ENCODE measurements around the gene CTNNA3. TPM values are rescaled to one million over a fixed set of nuclear protein-coding genes. Genes with fewer than 3 reads are reported as not detected.

The CTNNA3 gene
- total RNA-seq, 1 donor from 2014 or later: 0.92 TPM

DNA sequence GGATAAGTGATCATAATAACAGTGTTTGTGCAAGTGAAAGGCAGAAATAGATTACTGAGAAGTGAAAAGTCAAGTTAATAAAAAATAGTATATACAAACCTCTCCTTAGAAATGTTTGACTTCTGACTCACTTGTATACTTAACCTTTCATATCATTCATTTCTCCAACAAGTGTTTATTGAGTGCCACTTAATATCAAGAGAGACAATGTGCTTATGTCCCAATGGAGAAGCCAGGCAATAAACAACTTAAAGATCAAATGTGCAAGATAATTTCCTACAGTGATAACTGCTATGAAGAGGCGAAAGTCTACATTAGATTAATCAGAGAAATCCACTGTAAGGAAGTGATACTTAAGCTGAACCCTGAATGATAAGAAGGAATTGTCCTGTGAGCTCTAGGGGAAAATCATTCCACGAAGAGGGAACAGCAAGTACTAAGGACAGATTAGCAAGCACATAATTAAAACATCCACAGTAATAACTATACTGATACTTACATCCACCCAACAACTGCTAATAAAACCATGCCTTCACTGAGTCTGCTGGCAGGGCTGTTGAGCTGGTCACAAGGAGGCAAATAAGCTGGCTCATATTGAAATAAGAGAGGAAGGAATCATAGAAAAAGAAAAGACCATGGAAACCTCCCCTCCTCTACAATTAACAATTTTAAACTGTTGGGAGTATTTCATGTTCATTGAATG is 203.5 kb downstream of the CTNNA3 start:
- Mint-ChIP-seq H3K27me3 (ENCODE audit: low read depth) (peaks cover 4% of the 10 kb centered on the region), H3K4me1 (ENCODE audit: low read depth) (peaks cover 18% of the 10 kb centered on the region), H3K9me3 (ENCODE audit: low read depth) (no peaks in the 10 kb centered on the region), H3K36me3 (ENCODE audit: low read depth) (no peaks in the 10 kb centered on the region), H3K27ac (ENCODE audit: unreplicated experiment) (no peak overlapping the region), H3K4me3 (ENCODE audit: unreplicated experiment) (no peak overlapping the region)
- DNase-seq (ENCODE audit: low spot score): no peak
- TF ChIP-seq CTCF (IDR thresholded peaks at IDR 0.05): no peak

GRCh38 chr10:67487906-67488619 is 207.9 kb downstream of the CTNNA3 start:
- Mint-ChIP-seq H3K4me1 (ENCODE audit: low read depth) (peaks cover 18% of the 10 kb centered on the region), H3K27ac (ENCODE audit: unreplicated experiment) (no peak overlapping the region), H3K36me3 (ENCODE audit: low read depth) (no peaks in the 10 kb centered on the region), H3K9me3 (ENCODE audit: low read depth) (no peaks in the 10 kb centered on the region), H3K27me3 (ENCODE audit: low read depth) (peaks cover 10% of the 10 kb centered on the region), H3K4me3 (ENCODE audit: unreplicated experiment) (no peak overlapping the region)
- DNase-seq (ENCODE audit: low spot score): no peak
- TF ChIP-seq CTCF (IDR thresholded peaks at IDR 0.05): no peak

- Mint-ChIP-seq H3K9me3 (ENCODE audit: low read depth) (no peaks in the 10 kb centered on the region), H3K27me3 (ENCODE audit: low read depth) (peaks cover 10% of the 10 kb centered on the region), H3K4me3 (ENCODE audit: unreplicated experiment) (no peak overlapping the region), H3K27ac (ENCODE audit: unreplicated experiment) (no peak overlapping the region), H3K36me3 (ENCODE audit: low read depth) (no peaks in the 10 kb centered on the region), H3K4me1 (ENCODE audit: low read depth) (peaks cover 11% of the 10 kb centered on the region)
- DNase-seq (ENCODE audit: low spot score): no peak
- TF ChIP-seq CTCF (IDR thresholded peaks at IDR 0.05): no peak
Observed at GRCh38 chr10:67487199-67487598, 208.8 kb downstream of the CTNNA3 start.

DNA sequence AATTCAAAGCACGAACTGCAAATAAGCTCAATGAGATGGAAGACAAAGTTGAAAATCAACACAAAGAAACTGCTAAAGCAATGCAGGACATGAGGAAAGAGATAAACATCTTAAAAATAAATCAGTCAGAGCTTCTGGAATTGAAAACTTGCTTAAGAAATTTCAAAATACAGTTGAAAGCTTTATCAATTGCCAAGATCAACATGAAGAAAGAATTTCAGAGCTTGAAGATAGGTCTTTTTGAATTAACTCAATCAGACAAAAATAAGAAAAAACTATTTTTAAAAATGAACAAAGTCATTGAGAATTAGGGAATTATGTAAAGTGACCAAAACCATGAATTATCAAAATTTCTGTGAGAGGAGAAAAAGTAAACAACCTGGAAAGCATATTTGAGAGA is 218.1 kb downstream of the CTNNA3 start:
- H3K9me3 Mint-ChIP-seq (ENCODE audit: low read depth): peaks cover 37% of the 10 kb centered on the region
- no peaks in the 10 kb centered on the region for H3K4me1 Mint-ChIP-seq (ENCODE audit: low read depth)
- H3K27ac Mint-ChIP-seq (ENCODE audit: unreplicated experiment): no peak overlapping the region
- H3K4me3 Mint-ChIP-seq (ENCODE audit: unreplicated experiment): no peak overlapping the region
- no peak for DNase-seq (ENCODE audit: low spot score)
- H3K27me3 Mint-ChIP-seq (ENCODE audit: low read depth): peaks cover 8% of the 10 kb centered on the region
- H3K36me3 Mint-ChIP-seq (ENCODE audit: low read depth): peaks cover 7% of the 10 kb centered on the region
- no peak for TF ChIP-seq CTCF (IDR thresholded peaks at IDR 0.05)

- Mint-ChIP-seq H3K27me3 (ENCODE audit: low read depth) (peaks cover 11% of the 10 kb centered on the region), H3K4me3 (ENCODE audit: unreplicated experiment) (no peak overlapping the region), H3K4me1 (ENCODE audit: low read depth) (no peaks in the 10 kb centered on the region), H3K27ac (ENCODE audit: unreplicated experiment) (no peak overlapping the region), H3K9me3 (ENCODE audit: low read depth) (peaks cover 34% of the 10 kb centered on the region), H3K36me3 (ENCODE audit: low read depth) (peaks cover 7% of the 10 kb centered on the region)
- DNase-seq (ENCODE audit: low spot score): no peak
- no peak for TF ChIP-seq CTCF (IDR thresholded peaks at IDR 0.05)
Observed at GRCh38 chr10:67476201-67476600, 219.8 kb downstream of the CTNNA3 start.
